GM10266 (cell line): ENCODE data around the gene DNAH2.

Experiments used
- DNase-seq: peaks from one replicate; pipeline ENCODE4 v3.0.0; 2012; ENCODE audit errors: extremely low spot score
- TF ChIP-seq, protein P1 (sequence below): IDR thresholded peaks from 2 replicates; pipeline ENCODE4 v1.5.1; 2012; ENCODE audit warnings: mild to moderate bottlenecking, low read depth; ENCODE audit not compliant: control insufficient read depth, insufficient read depth; ENCODE audit errors: missing control alignments

DNAH2 gene

DNA sequence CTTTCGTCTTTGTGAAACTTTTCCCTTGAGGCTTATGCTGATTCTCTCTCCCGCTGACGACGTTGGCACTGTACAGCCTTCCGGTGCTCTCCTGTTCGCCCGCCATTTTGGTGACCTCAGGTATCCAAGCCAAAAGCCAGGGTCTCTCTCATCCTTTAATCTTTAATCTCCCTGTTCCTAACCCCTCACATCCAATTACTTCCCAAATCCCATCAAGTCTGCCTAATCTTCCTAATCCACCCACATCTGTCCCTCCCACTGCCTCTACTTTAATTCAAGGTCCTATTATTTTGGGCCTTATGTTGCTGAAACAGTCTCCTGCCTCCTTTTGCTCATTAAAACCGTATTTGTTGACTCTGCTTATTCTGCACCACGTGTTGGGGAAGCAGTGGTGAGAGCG is 22.0 kb upstream of the DNAH2 start:
- no peak for DNase-seq
- TF ChIP-seq, protein P1, sequence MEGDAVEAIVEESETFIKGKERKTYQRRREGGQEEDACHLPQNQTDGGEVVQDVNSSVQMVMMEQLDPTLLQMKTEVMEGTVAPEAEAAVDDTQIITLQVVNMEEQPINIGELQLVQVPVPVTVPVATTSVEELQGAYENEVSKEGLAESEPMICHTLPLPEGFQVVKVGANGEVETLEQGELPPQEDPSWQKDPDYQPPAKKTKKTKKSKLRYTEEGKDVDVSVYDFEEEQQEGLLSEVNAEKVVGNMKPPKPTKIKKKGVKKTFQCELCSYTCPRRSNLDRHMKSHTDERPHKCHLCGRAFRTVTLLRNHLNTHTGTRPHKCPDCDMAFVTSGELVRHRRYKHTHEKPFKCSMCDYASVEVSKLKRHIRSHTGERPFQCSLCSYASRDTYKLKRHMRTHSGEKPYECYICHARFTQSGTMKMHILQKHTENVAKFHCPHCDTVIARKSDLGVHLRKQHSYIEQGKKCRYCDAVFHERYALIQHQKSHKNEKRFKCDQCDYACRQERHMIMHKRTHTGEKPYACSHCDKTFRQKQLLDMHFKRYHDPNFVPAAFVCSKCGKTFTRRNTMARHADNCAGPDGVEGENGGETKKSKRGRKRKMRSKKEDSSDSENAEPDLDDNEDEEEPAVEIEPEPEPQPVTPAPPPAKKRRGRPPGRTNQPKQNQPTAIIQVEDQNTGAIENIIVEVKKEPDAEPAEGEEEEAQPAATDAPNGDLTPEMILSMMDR, result no peak

DNA sequence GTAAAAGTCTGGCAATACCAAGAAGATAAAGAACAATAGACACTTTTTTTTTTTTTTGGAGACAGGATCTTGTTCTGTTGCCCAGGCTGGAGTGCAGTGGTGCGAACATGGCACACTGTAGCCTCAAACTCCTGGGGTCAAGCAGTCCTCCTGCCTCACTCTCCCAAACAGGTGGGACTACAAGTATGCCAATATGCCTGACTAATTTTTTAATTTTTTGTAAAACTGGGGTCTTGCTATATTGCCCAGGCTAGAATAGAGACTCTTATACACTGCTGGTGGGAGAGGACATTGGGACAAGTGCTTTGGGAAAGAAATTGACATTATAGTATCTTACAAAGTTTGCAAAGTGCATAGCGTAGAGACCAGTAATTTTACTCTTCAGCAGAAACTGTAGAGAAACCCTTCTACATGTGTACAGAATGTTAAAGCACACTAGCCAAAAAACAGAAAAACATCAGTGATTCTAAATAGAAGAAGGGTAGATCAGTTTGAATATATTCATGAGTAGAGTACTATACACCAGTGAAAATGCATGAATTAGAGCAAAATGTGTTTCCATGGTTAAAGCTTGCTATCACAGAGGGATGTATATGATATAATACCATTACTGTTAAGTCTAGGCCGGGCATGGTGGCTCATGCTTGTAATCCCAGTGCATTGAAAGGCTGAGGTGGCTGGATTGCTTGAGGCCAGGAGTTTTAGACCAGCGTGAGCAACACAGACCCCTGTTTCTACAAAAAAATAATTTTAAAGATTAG is 19.5 kb upstream of the DNAH2 start:
- TF ChIP-seq, protein P1, result no peak
- no peak for DNase-seq

DNA sequence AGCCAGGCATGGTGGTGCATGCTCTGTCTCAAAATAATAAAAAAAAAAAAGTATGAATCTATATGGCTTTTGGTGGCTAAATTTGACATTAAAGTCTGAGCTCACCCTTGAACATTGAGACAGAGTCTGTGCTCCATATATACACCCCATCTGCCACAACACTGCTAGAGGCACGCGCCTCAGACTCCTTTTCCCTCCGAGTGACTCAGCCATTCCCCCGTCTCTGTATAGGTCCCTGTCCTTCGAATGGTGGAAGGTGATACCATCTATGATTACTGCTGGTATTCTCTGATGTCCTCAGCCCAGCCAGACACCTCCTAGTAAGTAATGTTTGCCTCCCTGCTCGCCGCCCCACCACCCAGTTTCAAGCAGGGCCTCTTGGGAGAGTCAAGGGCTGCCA is 17.0 kb upstream of the DNAH2 start:
- DNase-seq, result no peak
- TF ChIP-seq, protein P1, result no peak

DNA sequence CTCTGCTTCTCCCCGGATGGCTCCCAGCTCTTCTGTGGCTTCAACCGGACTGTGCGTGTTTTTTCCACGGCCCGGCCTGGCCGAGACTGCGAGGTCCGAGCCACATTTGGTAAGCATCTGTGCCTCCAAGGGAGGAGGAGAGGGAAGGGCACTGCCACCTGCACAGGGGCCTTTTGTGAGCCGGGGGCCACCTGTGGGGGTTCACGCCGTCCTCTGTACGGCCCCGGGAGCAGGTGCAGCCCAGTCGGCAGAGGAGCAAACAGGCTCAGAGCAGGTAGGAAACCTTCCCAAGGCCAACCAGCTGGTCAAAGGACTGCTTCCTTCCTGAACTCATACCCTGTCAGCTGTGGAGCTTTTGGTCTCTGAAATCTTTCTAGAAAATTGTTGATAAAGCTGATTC is 15.9 kb upstream of the DNAH2 start:
- DNase-seq, result no peak
- TF ChIP-seq, protein P1, result no peak

DNA sequence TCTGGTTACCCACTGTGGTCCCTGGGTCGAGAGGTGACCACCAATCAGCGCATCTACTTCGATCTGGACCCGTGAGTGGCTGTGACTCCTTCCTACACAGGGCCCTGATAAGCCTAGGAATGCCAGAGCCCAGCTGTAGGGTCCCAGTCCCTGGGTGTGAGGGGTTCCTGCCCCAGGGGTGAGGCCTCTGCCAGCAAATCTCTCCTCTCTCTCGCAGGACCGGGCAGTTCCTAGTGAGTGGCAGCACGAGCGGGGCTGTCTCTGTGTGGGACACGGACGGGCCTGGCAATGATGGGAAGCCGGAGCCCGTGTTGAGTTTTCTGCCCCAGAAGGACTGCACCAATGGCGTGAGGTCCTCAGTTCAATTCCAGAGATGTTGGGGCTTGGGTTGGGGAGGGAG is 14.8 kb upstream of the DNAH2 start:
- DNase-seq, result no peak
- TF ChIP-seq, protein P1, result no peak

DNA sequence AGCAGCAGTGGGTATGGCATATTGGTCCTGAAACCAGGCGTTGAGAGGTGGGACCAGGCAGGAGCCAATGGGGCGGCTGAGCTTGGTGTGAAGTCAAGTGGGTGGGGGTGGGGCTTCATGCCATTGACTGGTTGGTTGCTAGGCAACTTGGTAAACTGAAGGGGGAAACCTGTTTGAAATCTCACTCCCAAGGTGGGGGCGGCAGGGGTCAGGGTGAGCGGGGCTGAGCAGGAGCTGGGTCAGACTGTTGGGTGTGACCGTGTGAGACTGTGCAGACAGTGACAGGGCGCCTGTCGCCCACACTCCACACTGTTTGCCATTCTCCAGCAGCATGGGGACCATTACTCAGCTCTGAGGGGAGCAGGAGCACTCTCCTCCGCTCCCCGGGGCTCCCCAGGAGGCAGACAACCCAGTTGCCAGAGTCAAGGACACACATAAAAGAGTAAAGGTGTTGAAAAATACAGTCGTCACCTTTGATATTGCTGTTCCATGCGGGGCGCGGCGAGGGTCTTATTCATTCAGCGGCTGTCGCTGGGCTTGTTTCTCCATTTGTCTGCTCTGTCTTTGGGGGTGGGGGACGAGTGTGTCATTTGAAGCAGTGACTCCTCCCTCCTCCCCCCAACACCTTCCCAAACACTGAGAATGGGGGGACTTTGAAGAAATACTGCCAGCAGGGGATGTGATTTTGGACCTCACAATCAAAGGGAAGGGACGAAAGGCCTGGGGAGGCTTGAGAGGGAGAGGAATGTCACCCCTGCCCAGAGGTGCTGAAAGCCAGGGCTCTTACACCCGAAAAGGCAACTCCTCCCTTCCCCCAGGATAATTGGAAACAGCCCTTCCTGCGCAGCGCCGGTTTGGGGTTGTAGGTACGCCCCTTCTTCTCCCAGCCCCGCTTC is 13.7 kb upstream of the DNAH2 start:
- TF ChIP-seq, protein P1, result no peak
- DNase-seq, result no peak
